ENCODE results near the gene FGB. TPM values are rescaled to one million over a fixed set of nuclear protein-coding genes. Genes with fewer than 3 reads are reported as not detected.

FGB gene
- total and polyA plus RNA-seq, 2 of the 13 experiments (the other 11 are each of a cell fraction or from before 2014, with no cell fraction given) = 226 to 784 TPM

DNA sequence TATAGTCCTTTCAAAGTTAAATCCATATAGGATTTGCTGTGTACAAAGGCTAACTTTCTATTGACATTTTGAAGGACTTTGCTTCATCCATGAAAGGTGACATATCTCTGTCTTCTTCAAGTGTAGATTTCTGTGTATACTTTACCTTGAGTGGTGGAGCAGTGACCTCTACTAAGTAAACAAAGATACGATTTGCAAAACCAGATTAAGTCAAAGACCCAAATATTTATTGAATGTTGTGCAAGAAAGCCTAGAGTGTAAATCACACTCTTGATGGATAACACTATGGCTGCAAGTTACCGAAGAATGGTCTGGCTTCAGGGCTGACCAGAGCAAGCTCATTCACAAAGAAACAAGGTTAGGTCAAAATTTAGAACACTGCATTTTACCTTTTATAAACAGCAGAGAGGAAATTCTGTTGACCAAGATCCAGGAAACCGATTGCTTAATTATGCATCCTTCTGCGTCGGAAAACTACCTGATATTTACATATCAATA lies 55.1 kb downstream of the FGB start (continued):
- no peak for TF ChIP-seq ZBTB4 (CRISPR knock-in tag; IDR thresholded peaks at IDR 0.05; ENCODE audit: borderline replicate concordance)
- TF ChIP-seq NFRKB (IDR thresholded peaks at IDR 0.05) = no peak
- no peak for TF ChIP-seq MYNN (CRISPR knock-in tag; IDR thresholded peaks at IDR 0.05; ENCODE audit: low read depth)
- no peak for TF ChIP-seq SUZ12 (IDR thresholded peaks at IDR 0.05; ENCODE audit: low read depth, low read length)
- peak; percentile 72 for TF ChIP-seq HOXA3 (CRISPR knock-in tag; IDR thresholded peaks at IDR 0.05)
- 0 out of 2 replicates have a peak, but pooled peaks have one; percentile 32 for TF ChIP-seq ZNF747 (CRISPR knock-in tag; IDR thresholded peaks at IDR 0.05; ENCODE audit: borderline replicate concordance)
- TF ChIP-seq, protein P1, sequence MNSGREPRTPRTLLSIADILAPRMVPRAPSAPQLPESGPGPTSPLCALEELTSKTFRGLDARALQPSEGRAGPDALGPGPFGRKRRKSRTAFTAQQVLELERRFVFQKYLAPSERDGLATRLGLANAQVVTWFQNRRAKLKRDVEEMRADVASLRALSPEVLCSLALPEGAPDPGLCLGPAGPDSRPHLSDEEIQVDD (CRISPR knock-in tag; IDR thresholded peaks at IDR 0.05; ENCODE audit: borderline replicate concordance) = no peak
- TF ChIP-seq ZNF776 (CRISPR knock-in tag; IDR thresholded peaks at IDR 0.05) = no peak
- TF ChIP-seq JUN (CRISPR knock-in tag; IDR thresholded peaks at IDR 0.05) = peak; percentile 61; the same call in 1 of the 2 replicates
- no peak for TF ChIP-seq ZNF451 (CRISPR knock-in tag; IDR thresholded peaks at IDR 0.05)
- TF ChIP-seq KLF13 (CRISPR knock-in tag; IDR thresholded peaks at IDR 0.05) = no peak
- TF ChIP-seq CAMTA2 (CRISPR knock-in tag; IDR thresholded peaks at IDR 0.05; ENCODE audit: borderline replicate concordance) = no peak
- peak; percentile 60; the same call in 1 of the 2 replicates for TF ChIP-seq ZNF34 (CRISPR knock-in tag; IDR thresholded peaks at IDR 0.05; ENCODE audit: borderline replicate concordance)
- no peak for TF ChIP-seq ZNF879 (CRISPR knock-in tag; IDR thresholded peaks at IDR 0.05)
- TF ChIP-seq ZNF225 (CRISPR knock-in tag; IDR thresholded peaks at IDR 0.05) = no peak
- TF ChIP-seq SALL1 (CRISPR knock-in tag; IDR thresholded peaks at IDR 0.05) = peak; percentile 75; the same call in 1 of the 2 replicates
- TF ChIP-seq, protein P2, sequence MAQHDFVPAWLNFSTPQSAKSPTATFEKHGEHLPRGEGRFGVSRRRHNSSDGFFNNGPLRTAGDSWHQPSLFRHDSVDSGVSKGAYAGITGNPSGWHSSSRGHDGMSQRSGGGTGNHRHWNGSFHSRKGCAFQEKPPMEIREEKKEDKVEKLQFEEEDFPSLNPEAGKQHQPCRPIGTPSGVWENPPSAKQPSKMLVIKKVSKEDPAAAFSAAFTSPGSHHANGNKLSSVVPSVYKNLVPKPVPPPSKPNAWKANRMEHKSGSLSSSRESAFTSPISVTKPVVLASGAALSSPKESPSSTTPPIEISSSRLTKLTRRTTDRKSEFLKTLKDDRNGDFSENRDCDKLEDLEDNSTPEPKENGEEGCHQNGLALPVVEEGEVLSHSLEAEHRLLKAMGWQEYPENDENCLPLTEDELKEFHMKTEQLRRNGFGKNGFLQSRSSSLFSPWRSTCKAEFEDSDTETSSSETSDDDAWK (CRISPR knock-in tag; IDR thresholded peaks at IDR 0.05) = no peak
- peak; percentile 100 for TF ChIP-seq HMG20A (CRISPR knock-in tag; IDR thresholded peaks at IDR 0.05; ENCODE audit: borderline replicate concordance)
- TF ChIP-seq ZNF501 (CRISPR knock-in tag; IDR thresholded peaks at IDR 0.05) = no peak
- TF ChIP-seq HDAC6 (IDR thresholded peaks at IDR 0.05; ENCODE audit: low read depth, low read length) = no peak
- TF ChIP-seq, protein P3, sequence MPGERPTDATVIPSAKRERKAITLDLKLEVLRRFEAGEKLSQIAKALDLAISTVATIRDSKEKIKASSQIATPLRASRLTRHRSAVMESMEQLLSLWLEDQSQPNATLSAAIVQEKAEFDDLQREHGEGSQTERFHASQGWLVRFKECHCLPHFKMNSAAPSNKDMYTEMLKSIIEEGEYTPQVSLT (CRISPR knock-in tag; IDR thresholded peaks at IDR 0.05; ENCODE audit: borderline replicate concordance, low read depth) = no peak
- no peak for TF ChIP-seq ZNF10 (CRISPR knock-in tag; IDR thresholded peaks at IDR 0.05; ENCODE audit: borderline replicate concordance, low read depth)
- TF ChIP-seq ZSCAN29 (CRISPR knock-in tag; conservative IDR thresholded peaks at IDR 0.05) = peak; percentile 63; the same call in 1 of the 2 replicates
